HG02571 (cell line): ENCODE results near the gene PGF.
"Not testable (repeated sequence)": the region's sequence is repeated elsewhere in the genome, so short reads cannot be mapped to it uniquely, and the experiment has no call there.

Source experiments
- ATAC-seq: cut with Tn5 transposase; IDR thresholded peaks from one replicate; pipeline ENCODE4 v1.9.1; 2021; ENCODE audit warnings: mild to moderate bottlenecking, moderate library complexity; ENCODE audit not compliant: unreplicated experiment

Gene PGF

GRCh38 chr14:74955229-74956026 lies at the start of gene PGF:
Gene PGF (minus strand): TSS chr14:74955597. CDS start chr14:74955242, 355 bp downstream.
- no peak for ATAC-seq

DNA sequence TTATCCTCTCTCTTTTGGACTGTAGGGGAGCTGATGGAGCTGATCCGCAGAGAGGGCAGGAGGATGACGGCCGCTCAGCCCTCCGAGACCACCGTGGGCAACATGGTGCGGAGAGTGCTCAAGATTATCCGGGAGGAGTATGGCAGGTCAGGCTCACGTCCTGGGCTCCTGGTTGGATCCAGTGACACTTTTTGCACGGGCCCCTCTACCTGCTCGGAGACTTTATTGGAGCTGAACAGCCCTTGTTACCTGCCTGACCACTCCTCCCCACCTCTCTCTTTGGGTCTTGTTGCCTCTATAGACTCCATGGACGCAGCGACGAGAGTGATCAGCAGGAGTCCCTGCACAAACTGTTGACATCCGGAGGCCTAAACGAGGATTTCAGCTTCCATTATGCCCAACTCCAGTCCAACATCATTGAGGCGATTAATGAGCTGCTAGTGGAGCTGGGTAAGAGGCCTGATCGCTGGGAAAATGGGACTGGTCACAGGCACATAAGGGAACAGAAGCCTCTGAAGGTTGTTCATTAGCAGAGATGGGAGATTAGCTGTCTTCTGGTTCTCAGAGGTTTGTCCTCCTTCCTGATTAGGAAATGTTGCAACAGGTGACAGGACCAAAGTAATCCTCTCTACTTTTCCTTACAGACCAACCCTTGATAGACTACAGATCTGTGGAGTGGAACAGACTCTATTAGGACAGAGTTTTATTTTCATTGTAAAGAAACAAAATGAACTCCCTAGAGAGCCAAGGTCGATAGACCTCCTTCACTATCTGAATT lies 48.0 kb upstream of the PGF start:
- ATAC-seq, result no peak

DNA sequence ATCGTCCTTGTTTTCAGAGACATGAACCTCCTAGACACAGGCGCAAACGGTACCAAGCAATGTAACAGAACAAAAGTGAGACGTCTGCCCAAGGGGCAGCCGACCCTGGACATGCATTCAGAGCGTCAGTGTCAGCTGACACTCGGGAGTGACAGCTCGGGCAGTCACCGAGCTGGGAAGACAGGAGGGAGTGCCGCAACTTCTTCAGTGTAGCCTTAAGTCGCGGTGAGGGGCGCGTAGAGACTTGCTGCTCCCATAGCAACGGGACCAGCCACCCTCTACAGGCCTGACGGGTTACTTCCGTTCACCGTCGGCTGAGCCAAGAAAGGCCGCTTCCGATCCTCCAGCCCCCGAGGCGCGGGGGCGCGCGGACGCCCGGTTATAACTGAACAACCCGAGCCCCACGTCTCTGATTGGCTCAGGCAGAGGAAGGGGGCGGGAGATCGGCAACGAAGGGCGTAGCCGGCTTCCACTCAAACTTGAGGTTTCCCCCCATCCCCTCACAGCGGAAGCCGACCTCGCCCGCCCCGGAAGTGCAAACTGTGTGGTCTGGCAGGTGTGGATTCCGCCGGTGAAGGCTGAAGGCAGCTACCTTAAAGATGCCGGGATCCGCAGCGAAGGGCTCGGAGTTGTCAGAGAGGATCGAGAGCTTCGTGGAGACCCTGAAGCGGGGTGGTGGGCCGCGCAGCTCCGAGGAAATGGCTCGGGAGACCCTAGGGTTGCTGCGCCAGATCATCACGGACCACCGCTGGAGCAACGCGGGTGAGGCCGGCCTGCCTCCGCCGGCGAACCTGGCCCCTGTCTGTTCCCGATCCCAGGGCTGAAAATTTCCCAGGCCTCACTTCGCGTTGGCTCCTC lies 47.2 kb upstream of the PGF start, which contains the start of gene EIF2B2:
EIF2B2 (plus strand) TSS at position 530 of the 858 bp plus-strand sequence; CDS start at position 600, 70 bp downstream.
- ATAC-seq, result peak; percentile 96

- ATAC-seq, result no peak
Measured at GRCh38 chr14:75001899-75002298, 46.5 kb upstream of the PGF start.

GRCh38 chr14:75001261-75001660 lies 45.9 kb upstream of the PGF start:
- ATAC-seq, result no peak

GRCh38 chr14:74995781-74996180 lies 40.4 kb upstream of the PGF start:
- ATAC-seq, result not testable (repeated sequence)

GRCh38 chr14:74994182-74994581 lies 38.8 kb upstream of the PGF start:
- ATAC-seq, result not testable (repeated sequence)

DNA sequence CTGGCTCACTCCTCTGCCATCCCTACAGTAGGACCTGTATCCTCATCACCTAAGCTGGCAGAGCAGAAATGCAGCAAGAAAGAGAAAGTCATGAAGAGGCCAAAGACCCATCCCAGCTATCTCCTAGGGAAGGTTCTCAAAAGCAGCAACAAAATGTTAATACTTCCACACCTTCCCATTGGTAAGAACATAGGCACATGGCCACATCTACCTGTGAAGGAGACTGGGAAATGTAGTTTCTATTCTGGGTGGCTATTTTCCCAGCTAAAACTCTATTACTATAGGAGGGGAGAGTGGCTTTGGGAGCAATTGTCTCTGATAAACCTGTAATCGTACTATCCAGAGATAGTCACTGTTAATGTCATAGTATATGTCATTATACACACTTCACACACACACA lies 33.6 kb upstream of the PGF start:
- ATAC-seq, result no peak

- ATAC-seq, result no peak
Measured at GRCh38 chr14:74988131-74988530, 32.7 kb upstream of the PGF start.

DNA sequence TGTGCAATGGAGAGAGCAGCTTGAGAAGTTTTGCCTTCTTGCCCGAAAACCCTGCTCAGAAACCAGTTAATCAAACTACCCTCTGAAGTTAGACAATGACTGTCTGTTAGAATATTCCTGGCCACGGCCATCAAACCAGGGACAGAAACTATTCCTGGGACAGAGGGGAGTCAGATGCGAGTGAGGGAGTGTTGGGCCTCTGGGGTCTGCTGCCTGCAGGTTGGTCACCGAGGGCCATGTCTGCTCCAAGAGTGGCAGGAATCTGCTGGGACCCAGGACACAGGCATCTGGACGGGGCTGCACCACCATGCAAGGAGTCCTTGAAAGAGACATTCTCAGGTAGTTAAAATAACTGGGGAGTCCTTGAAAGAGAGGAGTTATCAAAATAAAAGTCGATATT lies 30.4 kb upstream of the PGF start:
- ATAC-seq, result no peak

- ATAC-seq, result no peak
Measured at GRCh38 chr14:74985028-74985310, 29.6 kb upstream of the PGF start.

- ATAC-seq, result no peak
Measured at GRCh38 chr14:74984236-74985027, 29.0 kb upstream of the PGF start.

DNA sequence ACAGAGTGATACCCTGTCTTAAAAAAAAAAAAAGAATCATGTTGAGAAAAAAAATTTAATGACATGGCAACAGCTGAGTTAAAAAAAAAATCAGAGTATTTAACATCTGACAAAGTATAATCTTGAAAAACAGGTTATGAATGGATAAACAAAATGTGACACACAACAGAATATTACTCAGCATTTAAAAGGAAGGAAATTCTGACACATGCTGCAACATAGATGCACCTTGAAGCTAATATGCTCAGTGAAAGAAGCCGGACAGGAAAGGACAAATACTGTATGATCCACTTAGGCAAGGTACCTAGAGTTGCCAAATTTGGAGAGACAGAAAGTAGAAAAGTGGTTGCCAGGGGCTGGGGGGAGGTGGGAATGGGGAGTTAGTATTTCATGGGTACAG lies 27.9 kb upstream of the PGF start:
- no peak for ATAC-seq

DNA sequence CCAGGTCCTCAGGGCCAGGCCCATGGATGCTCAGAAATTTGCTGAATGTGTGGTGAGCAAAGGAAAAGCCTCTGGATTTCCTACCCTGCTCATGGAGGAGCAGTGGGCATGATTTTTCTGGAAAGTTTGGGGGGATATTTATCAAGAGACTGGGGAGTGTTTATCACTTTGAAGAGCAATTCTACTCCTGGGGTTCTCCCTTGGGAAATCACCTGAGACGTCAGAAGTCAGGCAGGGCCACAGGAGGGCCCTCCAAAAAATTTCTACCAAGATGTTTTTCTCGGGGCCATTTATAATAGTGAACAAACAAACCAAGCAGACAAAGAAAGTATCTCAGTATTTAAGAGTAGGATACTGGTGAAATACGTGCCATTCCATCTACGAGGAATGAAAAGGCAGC lies 27.3 kb upstream of the PGF start:
- no peak for ATAC-seq

DNA sequence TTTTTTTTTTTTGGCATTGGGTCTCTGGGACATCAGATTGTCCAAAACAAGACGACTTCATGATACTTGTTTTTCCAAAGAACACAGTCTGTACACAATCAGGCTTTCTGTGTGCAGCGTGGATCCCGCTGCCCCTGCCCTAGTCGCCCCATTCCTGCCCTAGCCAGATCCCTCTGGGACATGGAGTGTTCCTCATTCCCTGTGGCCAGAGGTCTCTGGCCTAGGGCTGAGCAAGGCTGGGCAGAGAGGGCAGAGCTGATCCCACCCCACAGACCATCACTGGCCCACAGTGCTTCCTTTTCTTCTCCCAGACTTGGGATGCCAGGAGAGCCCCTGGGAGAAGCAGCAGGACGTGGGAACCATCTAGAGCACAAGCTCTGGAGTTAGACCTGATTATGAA lies 26.4 kb upstream of the PGF start:
- ATAC-seq, result no peak

DNA sequence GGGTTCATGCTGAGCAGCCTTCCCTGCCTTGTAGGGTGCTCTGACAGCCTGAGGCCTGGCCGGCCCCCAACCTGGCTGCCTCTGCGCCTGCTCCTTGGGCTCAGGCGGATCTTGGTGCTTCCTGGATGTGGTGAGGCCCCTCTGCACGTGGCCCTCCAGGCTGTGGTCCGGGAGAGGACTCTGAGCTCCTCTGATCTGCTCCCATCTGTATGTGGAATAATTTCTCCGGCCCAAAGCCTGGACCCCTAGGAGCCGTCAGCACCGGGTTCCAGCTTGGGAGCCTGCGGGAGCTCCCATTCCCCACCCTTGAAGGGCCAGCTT lies 26.0 kb upstream of the PGF start:
- ATAC-seq, result no peak

GRCh38 chr14:74980731-74981461 lies 25.5 kb upstream of the PGF start:
- ATAC-seq, result no peak

DNA sequence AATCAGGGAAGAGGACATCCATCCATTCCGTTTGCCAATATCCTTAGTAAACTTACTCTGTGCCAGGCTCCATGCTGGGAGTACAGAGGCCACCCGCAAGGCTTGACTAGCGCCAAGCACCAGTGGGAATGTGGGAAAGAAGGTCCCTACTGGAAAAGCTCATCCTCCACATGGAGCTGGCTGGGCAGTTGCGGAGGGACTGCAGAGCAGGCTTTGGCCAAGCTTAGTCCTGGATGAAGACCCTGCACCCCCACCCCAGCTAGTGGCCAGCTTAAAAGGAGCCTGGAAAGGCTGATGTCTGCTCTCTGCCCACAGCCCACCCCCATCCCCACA lies 25.0 kb upstream of the PGF start:
- ATAC-seq, result no peak

DNA sequence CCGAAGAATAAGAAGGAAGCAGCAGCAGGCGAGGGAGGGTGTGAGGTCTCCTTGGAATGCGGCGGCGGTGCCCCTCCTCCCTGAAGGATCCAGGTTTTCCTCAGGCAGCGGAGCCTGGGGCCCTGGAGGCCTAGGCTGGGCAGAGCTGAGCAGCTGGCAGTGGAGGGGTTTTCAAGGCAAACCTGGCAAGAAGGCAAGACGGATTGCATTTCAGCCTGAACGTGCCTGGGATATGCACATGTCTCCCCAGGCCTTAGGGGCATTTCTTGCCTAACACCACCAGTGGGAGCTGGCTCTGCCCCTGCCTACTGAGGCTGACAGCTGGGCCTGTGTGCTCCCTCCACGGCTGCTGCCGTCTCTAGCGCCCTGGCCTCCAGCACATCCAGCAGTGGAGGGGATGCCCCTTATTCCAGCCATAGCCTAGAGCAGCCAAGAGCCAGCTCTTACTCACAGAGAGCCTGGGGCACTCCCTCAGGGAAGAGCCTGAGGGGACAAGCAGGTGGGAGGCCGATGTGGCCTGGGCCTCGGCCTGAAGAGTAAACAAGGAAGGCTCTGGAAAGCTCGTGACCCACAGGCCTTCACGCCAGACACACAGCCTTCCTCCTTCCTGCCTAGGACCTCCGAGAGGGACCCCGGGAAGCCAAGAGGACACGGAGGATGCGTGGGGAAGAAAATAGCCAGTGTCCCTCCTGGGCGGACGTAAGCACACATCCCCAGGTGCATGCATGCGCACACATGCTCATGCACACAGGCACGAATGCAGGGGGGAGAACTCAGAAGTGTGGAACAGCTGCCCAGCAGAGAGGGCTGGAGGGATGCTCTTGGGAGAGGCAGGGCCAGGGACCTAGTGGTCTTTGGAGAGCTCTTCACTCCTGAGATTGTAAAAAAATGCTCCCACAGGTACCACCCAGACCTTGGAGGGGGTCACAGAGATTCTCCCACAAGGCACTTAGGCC lies 24.3 kb upstream of the PGF start:
- ATAC-seq, result no peak
